GM19193 (cell line): Measurements from ENCODE around the gene AK4.

ENCODE experiments used
- POLR2A ChIP-seq: IDR thresholded peaks from 4 replicates; pipeline ENCODE4 v1.6.1; 2011; ENCODE audit not compliant: insufficient read depth, insufficient read length; ENCODE audit errors: extremely low read depth

Gene AK4

DNA sequence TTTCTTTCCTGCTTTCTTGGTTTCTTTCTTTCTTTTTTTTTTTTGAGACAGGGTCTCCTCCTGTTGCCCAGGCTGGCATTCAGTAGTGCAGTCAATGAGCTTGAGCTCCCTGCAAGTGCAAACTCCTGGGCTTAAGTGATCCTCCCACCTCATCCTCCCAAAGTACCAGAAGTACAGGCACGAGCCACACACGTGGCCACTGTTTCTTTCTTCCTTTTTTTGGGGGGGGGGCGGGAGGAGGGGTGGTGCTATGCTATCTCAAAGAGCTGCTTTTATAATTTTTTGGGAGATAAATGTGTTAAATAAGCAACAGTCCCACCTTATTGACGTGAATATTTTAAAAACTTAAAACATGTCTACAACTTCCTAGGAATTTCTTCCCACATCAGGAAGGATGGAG lies 42.2 kb downstream of the AK4 start:
- TF ChIP-seq POLR2A: no peak

DNA sequence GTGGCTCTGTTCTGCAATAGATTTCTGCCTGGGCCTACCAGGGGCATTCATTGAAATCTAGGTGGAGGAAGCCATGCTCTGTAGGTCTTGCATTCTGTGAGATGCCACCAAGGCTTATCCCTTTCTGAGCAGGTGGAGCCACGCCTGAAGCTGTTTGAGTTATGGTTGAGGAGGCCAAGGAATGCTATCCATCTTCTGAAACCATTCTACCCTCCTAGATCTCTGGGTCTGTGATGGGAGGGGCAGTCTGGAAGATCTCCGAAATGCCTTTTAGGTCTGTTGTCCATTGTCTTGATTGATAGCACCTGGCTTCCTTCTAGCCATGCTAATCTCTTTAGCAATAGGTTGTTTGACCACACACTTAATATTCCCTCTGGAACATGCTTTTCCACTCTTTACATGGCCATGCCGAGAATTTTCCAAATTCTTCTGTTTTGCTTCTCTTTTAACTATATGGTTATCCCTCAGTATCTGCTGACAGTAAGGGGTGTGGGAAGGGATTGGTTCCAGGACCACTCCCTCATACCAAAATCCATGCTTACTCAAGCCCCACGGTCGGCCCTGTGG lies 45.2 kb downstream of the AK4 start:
- no peak for TF ChIP-seq POLR2A

DNA sequence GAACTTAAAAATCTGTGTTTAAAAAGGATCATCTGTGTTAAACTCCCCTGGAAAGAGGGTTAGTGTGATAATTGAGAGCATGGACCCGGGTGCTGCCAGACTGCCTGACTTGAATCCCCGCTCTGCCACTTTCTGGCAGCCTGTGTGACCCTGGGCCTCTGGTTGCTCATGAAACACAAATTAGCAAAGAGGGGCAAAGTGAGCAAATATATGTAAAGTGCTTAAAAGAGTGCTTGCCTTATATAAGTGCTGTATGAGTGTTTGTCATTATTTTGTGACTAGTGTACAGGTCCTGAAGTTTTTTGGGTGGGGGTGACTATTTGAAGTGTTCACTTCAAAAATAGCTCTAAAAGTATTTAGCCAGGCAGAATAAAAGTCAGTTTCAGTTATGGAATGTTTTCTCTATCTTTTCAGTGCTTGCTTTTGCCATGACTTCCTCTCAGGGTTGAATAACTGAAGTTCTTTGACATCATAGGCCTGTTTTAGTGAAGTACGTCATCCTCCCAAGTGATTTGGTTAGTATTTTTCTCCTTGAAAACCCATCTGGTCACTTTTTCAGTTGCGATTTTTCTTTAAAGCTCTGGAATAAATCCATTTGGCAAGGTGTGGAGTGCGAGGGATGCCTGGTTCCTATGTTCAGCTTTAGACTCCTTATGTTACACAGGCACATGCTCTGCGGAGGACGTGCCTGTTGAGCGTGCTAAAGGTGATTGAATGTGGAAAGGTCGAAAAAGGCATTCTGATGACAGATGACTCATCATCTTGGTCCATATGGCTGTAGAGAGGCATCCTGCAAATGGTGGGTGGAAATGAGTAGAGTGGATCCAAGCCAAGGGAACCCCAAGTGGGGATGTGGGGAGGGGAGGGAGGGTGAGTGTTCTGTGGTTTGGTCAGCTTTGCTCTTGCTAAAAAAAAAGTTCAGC lies 47.8 kb downstream of the AK4 start:
- no peak for TF ChIP-seq POLR2A

DNA sequence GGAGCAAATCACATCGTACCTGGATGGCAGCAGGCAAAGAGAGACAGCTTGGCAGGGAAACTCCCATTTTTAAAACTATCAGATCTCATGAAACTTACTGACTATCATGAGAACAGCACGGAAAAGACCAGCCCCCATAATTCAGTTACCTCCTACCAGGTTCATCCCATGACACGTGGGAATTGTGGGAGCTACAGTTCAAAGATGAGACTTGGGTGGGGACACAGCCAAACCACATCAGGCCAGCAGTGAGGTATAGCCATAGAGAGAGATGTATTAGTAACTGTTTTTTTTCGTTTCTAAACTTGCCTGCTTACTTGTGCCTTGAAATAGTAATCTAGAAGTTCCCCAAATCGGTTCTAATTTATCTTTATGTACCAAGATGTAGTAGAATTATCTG lies 48.9 kb downstream of the AK4 start:
- TF ChIP-seq POLR2A: no peak

DNA sequence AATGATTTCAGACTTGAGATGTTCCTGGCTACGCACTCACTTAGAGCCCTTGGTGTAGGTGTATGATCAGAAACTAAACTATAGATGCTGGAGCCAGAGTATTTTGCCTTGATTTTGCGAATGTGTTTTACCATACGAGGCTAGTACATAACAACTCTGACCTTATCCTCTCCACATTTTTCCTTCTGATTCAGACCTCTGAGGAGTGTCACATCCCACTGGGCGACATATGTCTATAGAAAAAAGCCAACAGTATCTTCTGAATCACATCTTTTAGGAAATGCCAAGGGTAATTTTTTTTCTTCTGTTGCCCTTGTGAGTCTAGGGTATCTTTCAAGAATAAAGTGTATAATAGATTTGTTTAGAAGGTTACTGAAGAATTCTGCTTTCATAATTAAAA lies 49.6 kb downstream of the AK4 start:
- TF ChIP-seq POLR2A: no peak

DNA sequence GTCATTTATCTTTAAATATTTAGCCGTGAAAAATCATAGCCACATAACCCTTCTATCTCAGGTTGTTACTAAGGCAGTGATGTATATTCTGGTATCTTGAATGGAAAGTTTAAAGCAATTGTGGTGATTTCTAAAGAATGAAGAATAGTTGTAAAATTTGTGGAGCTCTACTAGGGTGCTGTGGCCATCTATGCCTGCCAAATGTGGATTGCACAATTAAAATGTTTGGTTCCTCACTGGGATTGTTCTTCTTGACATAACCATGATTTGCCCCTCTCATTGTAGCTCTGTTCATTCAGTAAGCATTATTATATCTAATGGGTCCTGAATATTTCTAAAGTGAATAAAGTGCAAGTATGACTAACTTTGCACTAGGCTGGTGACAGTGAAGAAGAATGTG lies 50.1 kb downstream of the AK4 start:
- no peak for TF ChIP-seq POLR2A

DNA sequence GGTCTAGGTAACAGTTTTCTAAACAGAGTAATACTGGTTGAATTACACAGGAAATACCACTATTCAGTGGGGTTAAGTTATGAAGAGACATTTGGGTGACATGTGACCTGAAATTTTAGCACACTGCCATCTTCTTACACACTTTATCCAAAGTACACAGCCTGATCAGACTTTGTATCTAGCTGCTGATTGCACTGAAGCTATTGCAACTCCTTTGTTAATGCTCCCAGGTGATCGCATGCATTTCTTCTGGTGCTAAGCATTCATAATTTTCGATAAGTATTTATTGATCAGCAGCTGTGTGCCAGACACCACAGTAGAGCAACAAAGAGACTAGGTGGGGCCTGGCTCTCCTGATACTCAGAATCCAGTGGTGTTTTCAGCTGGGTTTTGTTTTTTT lies 52.4 kb downstream of the AK4 start:
- TF ChIP-seq POLR2A: no peak

DNA sequence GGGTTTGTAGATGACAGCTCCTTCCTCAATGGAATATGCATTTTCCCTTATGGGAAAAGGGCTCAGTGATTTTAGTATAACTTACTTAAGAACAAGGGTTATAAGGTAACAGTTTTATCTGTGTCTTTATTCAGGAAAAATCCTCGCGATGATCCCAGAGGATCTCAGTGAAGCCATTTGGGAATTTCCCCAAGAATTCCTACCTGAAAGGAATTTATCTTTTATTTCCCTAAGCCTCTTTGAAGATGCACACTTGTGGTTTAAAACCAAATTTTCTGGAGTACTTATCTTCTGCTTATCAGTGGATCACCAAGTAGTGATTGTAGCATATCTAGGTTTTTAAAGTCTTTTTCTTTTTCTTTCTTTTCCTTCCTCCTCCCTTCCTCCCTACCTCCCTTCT lies 58.8 kb downstream of the AK4 start:
- no peak for TF ChIP-seq POLR2A

DNA sequence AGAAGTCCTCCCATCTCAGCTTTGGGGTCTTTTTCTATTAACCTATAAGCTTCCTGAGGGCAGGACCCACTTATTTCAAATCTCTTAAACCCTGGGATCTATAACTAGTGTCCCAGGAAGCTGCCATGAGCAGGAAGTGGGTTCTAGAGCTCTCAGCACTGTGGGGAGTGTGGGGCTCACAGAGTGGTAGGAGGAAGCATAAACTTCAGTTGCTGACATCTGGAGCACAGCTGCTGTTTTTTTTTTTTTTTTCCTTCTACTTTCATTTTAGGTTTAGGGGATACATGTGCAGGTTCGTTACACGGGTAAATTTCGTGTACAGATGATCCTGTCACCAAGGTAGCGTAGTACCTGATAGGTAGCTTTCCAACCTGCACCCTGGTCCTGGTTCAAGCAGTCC lies 59.3 kb downstream of the AK4 start:
- TF ChIP-seq POLR2A: no peak

DNA sequence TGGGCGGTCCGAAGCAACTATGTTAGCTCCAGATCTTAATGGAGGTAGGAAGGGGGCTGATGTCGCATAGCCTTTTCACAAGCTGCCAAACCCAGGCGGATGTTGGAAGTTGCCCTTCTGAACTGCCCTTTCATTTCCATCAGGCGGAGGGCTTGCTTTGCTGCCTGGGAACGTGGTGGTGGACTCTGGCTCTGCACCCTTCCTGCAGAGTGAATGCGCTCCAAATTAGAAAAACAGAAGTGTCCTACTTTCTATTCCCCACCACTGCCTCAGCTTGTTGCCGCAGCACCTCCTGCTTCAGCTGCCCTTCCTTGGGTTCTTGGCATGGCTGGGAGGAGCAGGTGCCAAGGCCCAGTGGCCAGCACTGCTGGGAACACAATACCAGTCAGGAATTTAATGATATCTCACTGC lies 60.6 kb downstream of the AK4 start:
- no peak for TF ChIP-seq POLR2A

DNA sequence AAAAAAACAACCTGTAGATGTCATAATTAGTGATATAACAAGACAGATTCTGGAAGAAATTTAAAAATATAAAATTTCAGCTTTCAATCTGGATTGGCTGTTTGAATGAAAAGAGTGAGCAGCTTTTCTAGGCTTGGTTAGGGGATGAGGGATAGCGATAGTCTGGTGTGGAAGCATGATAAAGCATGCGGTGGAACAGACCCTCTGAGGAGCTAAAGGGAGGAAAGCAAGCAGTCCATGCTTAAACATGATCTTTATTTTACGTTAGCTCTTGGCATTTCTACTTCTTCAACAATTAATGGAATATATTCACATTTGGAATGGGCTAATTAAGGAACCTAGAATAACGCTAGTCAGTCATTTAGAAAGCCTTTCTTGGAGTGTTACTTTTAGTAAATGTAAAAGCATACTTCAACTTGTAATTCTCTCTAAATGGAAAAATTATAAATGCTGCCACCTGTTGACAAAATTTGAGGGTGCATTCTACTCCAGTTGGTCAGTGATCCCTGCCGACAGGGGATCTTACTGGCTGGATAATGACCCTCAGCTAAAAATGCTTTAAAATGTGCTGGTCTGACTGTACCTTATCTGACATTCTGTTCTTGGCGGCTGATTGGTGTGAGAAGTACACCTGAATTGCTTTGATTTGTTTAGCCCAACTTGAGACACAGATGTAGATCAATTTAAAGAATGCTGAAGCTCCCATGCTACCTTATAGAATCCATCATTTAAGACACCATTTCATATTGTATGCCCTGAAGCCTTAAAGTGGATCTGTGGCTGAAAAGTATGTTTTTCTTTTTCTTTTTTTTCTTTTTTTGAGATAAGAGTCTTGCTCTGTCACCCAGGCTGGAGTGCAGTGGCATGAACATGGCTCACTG lies 61.2 kb downstream of the AK4 start:
- TF ChIP-seq POLR2A: no peak

DNA sequence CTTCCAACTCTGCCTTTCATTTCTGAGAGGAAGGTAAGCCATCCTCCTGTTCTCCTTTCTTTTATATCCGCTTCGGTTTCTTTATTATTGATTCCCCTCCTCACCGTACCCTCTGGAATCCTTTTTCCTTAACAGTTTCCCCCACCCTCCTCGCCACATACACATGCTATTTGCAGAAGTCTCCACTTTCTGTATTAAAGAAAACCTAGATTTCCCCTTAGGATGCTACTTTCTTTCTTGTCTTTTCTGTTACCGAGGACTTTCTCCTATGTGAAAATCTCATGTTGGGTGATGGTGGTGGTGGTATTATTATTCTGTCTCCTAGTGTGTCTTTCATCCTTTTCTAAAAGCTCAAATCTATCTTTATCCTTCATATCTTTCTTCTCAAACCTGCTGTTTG lies 62.3 kb downstream of the AK4 start:
- no peak for TF ChIP-seq POLR2A

DNA sequence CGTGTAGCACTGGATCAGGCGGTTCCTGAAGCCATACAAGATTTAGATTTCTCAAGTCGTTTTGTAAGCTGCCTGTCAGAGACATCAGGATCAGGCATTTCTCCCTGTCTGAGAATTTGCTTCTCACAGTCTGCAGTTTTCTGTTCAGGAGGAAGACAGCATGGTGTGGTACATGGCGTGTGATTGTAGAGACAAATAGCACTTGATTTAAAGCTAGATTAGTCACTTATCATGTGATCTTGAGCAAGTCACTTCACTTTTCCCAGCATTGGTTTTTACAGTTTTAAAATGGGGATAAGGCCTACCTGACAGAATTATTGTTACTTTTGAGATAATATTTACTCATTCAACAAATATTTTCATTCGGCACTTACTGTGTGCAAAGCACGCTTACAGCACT lies 63.3 kb downstream of the AK4 start:
- no peak for TF ChIP-seq POLR2A

DNA sequence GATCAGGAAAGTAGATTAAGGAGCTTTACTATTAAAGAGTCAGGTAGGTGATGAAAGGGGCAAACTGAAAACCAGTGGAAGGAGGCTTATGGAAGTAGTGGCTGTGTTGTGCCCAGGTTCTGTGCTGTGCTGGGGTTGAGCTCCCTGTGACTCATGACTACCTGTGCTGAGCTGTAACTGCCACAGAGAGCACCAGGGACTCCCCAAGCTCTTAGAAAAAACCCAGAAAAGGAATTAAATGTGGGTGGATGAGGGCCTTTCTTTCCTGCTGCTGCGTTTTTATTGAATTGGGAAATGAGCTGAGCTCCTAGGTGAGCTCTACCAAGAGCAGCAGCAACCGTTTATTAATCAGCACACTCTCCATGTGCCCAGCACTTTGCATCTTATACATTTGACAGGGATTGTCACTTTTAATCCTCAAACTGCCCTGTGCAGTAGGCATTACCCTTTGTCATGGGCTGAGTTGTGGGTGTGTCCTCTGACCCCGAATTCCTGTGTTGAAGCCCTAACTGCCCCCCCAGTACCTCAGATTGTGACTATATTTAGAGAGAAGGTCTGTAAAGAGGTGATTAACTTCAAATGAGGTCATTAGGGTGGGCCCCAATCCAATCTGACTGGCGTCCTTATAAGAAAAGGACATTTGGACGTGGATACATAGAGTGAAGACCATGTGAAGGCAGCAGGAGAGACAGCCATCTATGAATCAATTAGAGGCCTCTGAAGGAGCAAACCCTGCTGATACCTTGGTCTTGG lies 65.4 kb downstream of the AK4 start:
- no peak for TF ChIP-seq POLR2A
